Skin of body (tissue), 2 donors: ENCODE data around the gene AGBL4. TPM values are rescaled to one million over a fixed set of nuclear protein-coding genes. Genes with fewer than 3 reads are reported as not detected.
A peak's percentile ranks its signal among the peaks of the same experiment; 100 is the strongest.

Source experiments
- DNase-seq: peaks from one replicate; lab custom pipeline; 2025; lab: John Stamatoyannopoulos, UW
- total RNA-seq: library from RNA; depleted of rRNA; stranded (reverse); fragments of >200 nt; gene quantifications from one replicate; pipeline ENCODE4 v1.2.3, GENCODE V29; 2014

Gene AGBL4
- total RNA-seq, 1 donor from 2014 or later, result 0.30 TPM

- DNase-seq, result no peak
Observed at GRCh38 chr1:48730164-48730910, 1293.4 kb downstream of the AGBL4 start.

DNA sequence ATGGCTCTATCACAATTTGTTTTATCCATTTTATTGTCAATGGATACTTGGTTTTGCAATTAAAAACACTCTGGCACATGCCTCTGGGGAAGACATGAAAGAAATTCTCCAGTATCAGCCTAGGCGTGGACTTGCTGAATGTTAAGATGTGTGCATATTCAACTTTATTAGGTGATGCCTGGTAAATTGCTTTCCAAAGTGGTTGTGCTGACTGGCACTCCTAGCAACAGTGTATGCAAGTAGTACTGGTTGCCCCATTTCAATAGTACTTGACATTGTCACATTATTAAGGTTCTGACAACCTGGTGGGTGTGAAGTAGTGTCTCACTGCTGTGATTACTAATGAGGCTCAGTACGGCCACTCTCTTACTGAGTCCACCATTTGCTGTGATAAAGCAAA is 1295.2 kb downstream of the AGBL4 start:
- no peak for DNase-seq

DNA sequence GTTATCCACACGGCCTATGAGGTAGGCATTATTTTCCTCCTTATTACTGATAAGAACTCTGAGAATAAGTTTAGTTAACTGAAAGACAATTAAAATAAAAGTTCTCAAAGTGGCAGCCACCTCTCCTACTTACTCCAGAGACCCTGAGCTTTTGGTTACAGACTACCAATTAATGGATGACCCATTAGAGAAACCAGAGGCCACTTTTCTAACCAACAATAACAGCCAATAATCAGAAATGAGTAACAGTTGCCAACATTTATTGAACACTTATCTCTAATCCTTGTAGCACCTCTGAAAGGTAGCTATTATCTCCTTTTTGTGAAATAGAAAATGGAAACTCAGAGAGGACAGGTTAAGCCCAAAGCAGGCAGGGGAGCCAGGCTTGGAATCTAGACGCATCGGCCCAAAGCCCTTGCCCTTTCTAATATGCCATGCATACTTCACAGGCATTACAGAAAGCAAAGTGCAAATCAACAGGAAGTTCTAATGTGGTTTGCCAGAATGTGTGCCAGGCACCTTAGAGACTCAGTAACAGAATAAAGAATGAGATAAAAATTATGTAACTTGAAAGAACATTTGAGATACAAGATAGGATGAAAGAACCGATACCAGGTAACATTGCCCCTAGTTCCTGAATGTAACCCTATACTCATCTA is 1297.1 kb downstream of the AGBL4 start:
- DNase-seq, result no peak

DNA sequence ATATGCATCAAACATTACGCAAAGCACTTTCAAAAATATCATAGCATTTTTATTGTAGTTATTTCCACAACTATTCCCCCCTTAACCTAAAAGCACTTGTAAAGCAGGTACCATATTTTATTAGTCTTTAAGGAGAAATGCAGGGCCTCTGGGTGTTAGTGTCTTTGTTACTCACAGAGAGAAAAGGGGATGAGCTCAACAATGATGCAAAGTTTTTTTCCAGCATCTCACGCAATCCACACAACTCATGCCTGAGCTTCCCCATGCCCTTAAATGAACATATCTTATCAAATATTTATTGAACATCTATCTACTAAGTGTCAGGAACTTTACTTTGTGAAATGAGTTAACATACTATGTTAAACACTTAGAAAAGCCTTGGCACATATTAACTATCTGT is 1297.6 kb downstream of the AGBL4 start:
- DNase-seq, result no peak

- peak; percentile 16 for DNase-seq
Observed at GRCh38 chr1:48725341-48726046, 1298.3 kb downstream of the AGBL4 start.

DNA sequence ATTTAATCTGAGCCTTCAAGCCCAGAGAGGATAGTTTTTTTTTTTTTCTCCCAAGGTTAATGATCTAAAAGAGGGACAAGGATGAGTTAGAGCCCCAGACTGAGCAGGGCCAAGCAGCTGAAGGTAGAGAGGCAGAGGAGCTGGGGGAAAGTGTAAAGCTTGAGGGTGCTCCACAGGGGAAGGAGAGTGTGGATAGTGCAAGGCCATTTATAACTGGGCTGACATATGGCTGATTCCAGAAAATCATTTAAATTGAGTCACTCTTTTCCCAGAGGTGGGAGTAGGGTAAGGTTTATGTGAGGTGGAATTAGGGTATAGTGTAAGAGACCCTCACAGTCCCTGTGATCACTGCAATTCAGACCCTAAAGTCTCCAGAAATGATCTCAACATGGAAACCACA is 1302.8 kb downstream of the AGBL4 start:
- no peak for DNase-seq

GRCh38 chr1:48718705-48719104 is 1305.0 kb downstream of the AGBL4 start:
- DNase-seq, result no peak

DNA sequence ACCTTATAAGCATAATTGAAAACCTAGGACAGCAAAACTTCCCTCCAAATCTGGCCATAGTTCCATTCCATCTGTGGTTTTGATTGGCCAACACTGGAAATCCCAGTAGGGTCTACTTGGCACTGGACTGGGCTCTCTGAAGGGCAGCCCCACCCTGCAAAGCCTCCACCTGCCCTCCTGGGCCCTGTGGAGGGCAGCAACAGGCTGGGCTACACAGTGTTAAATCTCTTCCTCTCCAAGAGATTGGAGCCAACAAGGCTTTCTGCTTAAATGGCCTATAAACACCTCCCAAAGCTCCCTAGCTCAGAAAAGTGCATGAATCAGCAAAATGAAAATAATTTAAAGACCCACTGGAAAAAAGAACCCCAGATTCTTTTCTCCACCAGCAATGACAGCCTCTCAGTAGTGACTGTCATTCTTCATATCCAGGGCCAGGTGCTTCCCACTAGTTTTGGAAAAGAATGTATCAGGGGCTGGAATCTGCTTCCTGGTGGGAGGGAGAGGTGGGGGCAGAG is 1305.6 kb downstream of the AGBL4 start:
- no peak for DNase-seq

- DNase-seq, result no peak
Observed at GRCh38 chr1:48717082-48717481, 1306.7 kb downstream of the AGBL4 start.

DNA sequence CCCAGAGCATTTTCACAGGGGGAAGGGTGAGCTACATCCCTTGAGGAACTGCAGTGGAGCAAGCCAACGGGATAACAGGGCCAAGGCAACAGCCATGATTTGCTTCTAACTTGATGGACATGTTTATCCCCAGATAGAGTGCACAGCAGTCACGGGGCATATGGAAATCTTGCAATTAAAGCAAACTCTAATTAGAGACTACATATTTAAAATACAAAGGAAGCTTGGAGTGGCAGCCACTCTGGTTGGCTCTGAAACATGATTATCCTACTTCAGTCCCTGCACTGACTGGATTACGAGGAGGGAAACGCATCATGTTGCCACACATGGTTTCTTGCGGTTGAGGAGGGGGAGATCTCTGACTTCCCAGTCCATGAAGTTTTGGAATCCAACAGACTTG is 1307.8 kb downstream of the AGBL4 start:
- DNase-seq, result peak; percentile 63

DNA sequence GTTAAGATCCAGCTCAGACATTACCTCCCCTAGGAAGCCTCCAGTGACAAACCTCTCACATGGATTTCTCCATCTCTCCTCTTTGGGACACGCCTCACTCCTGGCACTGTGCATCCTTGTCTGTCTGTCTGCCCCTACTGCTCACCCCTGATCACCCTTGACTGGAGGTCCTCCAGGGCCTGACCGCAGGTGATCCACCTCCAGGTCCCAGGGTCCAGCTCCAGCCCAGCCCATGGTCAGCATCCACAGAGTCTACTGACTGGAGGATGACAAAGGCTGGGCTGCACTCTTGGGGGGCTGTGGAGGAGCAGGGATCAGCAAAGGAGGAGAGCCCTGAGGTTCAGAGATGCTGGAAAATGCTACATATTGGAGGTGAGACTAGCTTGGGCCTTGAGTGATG is 1312.8 kb downstream of the AGBL4 start:
- no peak for DNase-seq

GRCh38 chr1:48710318-48710717 is 1313.4 kb downstream of the AGBL4 start:
- no peak for DNase-seq

DNA sequence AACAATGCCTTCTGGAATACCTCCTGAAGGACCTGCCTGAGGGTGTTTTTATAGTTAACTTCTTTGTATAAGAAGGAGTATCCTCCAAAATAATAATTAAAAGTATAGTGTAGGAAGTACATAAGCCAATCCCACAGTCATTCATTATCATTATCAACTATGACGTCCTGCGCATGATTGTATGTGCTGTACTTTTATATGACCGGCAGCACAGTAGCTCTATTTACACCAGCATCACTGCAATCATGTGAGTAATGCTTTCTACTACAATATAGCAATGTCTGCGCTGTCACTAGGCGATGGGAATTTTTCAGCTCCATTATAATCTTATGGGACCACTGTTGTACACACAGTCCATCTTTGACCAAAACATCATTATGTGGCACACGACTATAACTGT is 1319.0 kb downstream of the AGBL4 start:
- no peak for DNase-seq

DNA sequence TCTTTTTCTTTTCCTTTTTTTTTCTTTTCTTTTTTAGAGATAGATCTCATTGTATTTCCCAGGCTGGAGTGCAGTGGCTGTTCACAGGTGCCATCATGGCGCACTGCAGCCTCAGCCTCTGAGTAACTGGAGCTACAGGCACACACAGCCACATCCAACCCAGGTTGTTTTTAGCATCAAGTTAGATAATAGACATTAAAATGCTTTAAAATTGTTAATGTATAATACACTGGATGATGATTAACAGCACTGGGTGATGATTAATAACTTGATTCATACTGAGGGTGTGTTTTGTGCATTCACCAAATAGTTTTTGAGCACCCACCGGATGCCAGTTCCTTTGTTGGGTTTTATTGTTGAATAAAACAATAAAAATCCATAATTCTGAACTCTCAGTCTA is 1322.3 kb downstream of the AGBL4 start:
- DNase-seq, result no peak

GRCh38 chr1:48697066-48697707 is 1326.6 kb downstream of the AGBL4 start:
- DNase-seq, result no peak

DNA sequence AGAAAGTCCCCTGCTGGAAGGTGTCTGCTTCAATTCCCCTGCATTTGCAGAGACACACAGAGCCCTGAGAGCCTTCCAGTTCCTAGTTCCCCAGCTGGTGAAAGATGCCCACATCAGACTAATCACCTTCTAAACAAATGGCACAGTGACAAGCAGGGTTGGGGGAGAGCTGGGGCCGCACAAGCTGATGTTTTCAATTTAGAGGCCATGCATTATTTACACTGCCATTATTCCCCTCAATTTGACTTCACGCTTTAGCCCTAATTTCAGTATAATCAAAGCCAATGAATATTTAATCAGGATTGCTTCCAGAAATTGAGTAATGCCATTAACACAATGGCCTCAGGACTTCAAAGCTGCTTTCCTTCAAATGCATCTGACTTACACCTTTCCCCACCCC is 1328.6 kb downstream of the AGBL4 start:
- DNase-seq, result no peak

- no peak for DNase-seq
Observed at GRCh38 chr1:48693674-48694320, 1330.0 kb downstream of the AGBL4 start.

GRCh38 chr1:48693180-48693579 is 1330.6 kb downstream of the AGBL4 start:
- no peak for DNase-seq

DNA sequence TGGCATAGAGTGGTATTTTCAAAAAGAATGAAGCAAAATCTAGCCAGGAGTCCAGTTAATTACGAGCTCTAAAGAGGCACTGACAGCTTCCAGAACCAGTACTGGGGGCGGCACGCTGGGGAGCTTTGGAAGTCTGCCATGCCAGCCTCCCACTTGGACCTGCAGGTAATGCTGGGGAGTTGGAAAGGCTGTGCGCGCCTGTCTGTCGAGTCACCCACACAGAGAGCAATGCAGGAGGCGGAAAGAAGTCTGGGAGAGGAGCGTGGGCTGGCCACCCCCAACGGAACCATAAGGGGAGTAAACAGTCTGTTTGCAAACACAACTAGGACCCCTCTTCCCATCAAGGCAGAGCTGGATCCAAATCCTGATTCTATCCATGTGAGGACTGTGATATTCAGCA is 1331.5 kb downstream of the AGBL4 start:
- no peak for DNase-seq

DNA sequence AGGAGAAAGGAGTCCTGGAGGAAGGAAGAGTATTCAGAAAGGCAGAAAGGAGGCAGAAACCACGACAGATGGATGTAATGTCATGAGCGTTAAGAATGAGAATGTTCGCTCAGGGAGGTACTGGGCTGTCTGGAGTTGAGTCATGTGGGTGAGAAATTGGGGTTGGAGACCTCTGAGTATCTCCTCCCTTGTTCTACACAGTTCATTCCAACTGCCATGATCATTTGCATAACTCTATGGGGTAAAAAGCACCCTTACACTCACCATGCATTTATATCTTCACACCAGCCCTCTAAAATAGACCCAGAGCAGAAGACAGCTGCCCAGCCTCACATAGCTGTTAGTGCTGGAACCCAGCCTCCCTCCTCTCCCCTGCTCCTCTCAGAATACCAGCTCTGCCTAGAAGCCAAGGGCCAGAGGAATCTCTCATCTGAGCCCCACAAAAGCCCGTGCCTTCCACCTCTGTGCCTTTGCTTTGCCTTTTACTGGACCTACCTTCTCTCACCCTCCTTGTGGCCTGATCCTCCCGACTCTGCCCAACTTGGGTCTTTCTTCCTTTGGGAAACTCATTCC is 1332.2 kb downstream of the AGBL4 start:
- no peak for DNase-seq
